Stimulated activated naive CD4-positive, alpha-beta T cell treated with Interleukin-2 at 50 U/mL for 16 hours (primary cell): Measurements from ENCODE around the gene MGMT.

Experiments
- DNase-seq: peaks from one replicate; lab custom pipeline; 2025; lab: John Stamatoyannopoulos, UW

The MGMT gene

DNA sequence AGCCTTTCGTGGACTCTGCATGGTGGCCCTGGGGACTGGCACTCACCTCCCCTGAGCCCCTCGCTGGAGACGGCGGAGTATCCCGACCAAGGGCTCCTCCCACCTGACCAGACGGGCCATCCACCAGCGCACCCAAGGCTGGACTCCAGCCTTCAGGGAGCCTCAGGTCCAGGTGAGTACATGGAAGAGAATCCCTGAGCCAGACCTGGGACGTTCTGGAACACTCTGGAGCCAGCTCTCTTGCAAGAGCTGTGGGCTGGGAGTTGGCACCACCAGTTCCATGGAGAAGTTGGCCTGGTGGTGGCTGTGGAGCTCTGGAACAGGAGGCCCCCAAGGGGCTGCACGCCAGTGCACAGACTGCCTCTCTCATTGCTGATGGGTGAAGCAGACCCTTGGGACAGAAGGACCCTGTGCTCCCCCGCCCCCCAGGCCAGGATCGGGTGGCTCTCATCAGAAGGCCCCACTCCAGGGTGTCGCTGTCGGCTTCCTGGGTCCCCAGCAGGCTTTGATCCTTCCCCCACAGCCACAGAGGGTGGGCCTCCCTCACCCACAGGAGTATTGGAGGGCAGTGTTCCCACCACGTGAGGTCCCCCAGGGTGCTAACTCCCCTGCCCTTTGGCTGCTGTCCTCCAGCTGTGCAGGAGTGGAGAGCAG, 307.2 kb downstream of the MGMT start:
- DNase-seq, result no peak

- no peak for DNase-seq
Measured at GRCh38 chr10:129774736-129775401, 307.8 kb downstream of the MGMT start.

- no peak for DNase-seq
Measured at GRCh38 chr10:129775681-129776080, 308.6 kb downstream of the MGMT start.

DNA sequence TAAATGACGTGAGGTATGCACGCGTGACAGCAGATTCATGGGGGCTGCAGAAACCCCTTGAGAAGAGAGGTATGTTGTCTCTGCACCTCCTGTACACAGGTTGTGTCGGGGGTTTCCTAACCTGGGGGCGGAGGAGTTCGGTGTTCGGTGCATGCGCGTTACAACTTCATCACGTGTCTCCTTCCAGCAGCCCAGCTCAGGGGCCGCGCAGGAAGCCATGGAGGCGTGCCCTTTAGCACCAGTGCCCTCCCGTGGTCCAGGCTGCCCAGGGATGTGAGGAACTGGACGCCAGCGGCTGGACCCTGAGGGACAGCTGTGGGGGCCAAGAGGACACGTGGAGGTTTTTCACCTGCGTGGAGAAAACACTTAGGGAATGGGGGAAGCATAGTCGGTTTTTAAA, 310.6 kb downstream of the MGMT start:
- no peak for DNase-seq

GRCh38 chr10:129778571-129778970, 311.5 kb downstream of the MGMT start:
- no peak for DNase-seq

GRCh38 chr10:129779126-129780111, 312.4 kb downstream of the MGMT start:
- no peak for DNase-seq

DNA sequence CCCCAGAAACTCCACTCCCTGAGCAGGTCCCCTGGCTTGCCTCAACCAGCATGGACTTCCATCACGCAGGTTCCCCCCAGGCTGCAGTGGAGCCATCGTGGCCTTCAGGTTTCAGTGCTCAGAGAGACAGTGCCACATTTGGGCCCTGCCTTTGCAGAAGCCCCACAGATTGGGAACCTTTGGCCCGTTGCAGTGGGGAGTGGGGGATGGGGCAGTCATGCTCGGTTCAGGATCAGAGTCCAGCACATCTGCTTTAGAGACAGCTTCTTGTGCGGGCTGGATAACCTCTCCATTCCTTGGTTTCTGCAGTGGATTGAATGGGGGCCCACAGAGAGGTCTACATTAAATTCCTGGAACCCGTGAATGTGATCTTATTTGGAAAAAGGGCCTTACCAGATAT, 313.2 kb downstream of the MGMT start:
- DNase-seq, result no peak

DNA sequence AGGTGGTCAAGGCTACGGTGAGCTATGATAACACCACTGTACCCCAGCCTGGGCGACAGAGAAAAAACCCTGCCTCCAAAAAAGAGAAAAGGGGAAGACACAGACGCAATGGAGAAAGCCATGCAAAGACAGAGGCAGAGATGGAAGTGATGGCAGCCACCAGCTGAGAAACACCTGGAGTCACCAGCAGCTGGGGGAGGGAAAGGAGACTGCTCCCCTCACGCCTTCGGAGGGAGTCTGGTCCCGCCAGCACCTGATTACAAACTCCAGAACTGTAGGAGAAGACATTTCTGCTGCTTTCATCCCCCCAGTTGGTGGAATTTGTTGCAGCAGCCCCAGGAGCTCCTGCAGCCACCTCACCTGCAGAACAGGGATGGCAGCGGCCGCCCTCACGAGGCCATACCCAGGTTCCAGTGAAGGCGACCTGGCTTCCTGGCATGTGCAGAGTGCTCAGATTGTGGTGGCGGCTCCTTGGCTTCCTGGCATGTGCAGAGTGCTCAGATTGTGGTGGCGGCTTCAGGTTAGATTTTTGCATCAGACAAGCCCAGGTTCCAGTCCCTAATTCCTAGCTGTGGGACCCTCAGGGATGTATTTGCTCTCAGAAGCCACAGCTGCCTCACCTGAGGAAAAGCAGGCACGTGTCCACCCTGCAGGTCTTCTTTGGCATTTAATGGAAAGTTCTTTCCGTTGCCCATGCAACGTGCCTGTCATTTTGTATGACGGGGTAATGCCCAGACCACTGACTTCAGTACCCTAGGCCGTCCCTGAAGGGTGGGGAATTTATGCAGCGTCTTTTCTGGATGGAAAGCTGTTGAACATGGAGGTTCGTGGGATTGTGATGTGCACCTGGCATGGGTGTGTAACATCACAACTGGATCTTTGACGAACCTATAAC, 314.1 kb downstream of the MGMT start:
- DNase-seq, result no peak

DNA sequence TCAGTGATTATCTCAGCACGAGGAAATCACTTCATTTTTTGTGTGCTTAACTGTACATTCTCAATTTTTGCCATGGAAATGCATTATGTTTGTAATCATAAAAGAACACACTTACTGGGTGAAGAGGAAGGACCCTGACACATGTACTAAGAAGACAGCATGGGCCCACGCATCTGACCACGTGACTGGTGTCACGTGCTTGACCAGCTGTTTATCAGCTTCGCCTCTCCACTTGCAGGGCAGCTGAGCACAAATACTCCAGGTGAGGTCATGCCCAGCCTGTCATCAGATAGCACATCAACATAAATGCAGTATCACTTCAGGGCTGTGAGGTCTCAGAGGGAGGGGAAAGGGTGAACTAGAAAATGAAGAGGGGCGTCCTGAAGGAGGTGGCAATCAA, 317.2 kb downstream of the MGMT start:
- no peak for DNase-seq

- no peak for DNase-seq
Measured at GRCh38 chr10:129784891-129785290, 317.9 kb downstream of the MGMT start.

GRCh38 chr10:129785536-129785981, 318.5 kb downstream of the MGMT start:
- DNase-seq, result no peak

DNA sequence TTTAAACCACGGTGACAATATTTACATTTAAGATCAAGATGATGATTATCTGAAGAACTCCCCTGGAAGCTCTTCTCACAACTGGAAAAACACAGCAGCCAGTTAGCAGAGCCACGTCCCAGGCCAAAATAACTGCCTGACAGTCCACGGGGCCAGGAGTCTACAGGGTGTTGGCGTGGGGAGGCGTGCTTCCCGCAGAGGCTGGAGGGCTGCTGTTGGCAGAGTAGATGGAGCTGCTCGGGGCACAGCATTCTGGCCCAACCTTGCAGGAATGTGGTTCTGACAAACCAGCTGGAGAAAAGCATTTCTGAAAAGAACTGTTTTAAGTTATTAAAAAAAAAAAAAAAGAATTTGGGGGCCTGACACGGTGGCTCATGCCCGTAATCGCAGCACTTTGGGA, 319.2 kb downstream of the MGMT start:
- DNase-seq, result no peak

DNA sequence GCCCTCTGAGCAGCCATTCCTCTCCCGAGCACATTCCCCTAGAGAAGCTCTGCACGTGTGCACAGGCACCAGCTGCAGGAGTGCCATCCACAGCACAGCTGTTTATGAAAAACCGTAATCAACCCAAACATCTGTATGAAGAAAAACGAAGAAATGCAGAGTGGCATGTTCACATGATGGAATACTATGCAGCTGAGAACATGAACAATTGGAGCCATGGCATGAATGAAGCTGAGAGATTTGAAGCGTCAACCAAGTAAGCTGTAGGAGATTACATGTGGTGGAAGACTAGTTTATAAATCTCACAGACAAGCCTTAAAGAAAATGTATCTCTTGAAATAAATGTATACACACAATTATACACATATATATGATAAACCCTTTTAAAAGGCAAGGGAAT, 320.5 kb downstream of the MGMT start:
- no peak for DNase-seq

GRCh38 chr10:129788215-129788614, 321.2 kb downstream of the MGMT start:
- no peak for DNase-seq

DNA sequence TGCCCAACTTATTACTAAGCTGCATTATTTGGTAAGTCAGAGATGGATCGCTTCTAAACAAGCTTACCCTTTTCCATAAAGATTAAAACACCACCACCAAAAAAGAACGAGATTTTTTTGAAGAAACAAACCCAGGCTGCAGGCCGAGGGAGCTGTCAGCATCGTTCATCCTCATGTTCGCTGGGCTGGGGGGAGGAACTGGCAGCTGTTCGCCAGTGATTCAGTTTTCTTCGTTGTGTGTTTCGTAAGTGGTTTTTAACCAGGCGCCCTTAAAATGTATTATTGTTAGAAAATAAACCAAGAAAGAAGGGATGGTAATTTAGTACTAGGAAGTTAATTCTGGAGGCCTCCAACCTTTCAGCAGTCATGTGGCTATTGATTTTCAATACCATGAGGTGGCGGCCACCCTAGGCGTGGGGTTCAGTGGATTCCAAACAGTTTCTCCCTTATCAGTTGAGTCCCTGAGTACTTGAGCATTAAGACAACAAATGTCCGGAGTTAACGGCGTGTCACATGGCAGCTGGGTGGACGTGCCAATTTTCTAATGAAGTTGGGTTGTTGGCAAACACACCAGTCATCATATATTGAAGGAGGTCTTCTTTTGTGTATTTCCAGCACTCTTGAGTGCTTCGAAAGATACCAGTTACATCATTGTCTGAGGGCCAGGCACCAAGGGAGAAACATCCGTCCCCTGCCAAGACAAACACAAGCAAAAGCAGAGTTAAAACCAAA, 323.8 kb downstream of the MGMT start:
- DNase-seq, result no peak

DNA sequence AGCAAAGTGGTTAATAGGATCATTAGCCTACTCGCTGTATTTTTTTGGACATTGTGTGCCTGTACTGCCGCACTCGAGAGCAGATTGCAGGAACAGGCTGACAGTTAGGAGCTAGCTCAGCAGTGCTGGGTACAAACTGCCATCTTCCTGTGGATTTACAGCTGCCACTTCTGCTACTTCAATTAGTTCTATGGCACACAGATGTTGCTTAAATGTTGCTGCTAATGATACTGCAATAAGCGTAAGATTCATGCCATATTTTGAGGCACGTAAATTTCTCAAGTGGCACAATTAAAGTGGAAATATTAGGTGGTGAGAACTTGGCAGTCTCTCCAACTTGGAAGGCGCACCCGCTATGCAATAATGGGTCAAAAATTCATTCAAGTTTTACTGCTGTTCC, 325.1 kb downstream of the MGMT start:
- DNase-seq, result no peak

DNA sequence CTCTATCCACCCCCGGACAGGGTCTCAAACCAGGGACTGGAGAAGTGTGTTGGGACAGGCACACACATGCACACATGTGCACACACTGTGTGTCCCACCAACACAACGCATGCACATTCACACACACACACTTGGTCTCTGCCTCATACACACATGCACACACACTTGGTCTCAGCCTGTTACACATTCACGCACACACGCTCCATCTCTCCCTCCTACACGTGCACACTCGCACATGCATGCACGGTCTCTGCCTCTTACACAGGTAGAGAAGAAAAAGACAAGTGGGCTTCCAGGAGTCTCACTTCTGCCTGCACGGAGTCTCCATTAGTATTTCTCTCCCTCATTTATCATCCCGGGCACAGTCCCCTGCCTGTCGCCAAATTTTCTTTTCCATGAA, 325.8 kb downstream of the MGMT start:
- DNase-seq, result no peak

- DNase-seq, result no peak
Measured at GRCh38 chr10:129793479-129793878, 326.4 kb downstream of the MGMT start.

DNA sequence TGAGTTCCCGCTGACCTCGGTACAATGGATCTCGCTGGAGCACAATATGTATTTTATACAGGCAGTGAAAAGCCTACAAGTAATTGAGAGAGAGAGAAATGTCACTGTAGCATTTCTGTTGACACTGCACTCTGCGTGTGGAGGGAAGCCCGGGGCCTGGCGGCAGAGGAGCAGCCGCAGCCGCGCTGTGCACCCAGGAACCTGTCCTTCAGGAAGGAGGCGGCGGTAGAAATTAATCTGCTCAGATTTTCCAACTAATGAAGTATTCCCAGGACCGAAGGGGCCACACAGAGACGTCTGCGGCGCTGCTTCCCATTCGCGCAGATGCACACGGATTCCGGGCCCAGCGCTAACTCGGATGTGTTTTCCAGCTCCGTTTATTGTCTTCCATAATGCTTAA, 327.0 kb downstream of the MGMT start:
- no peak for DNase-seq

- no peak for DNase-seq
Measured at GRCh38 chr10:129796710-129797420, 329.8 kb downstream of the MGMT start.
